Fibroblast of lung (primary cell): ENCODE measurements around the gene TPGS2. TPM values are rescaled to one million over a fixed set of nuclear protein-coding genes. Genes with fewer than 3 reads are reported as not detected.
"Not testable (repeated sequence)": the region's sequence is repeated elsewhere in the genome, so short reads cannot be mapped to it uniquely, and the experiment has no call there.

ENCODE experiments used
- DNase-seq, 2 donors: peaks; one replicate each; pipeline versions ENCODE4 v3.0.0 to v3.0.0-alpha.2; 2010; ENCODE audit warnings: low read depth in 2 of 2
- H2AFZ ChIP-seq: 2 replicates; pipeline ENCODE4 v1.5.1; 2012; ENCODE audit warnings: low read length, control low read depth, inconsistent platforms
- H3K27ac ChIP-seq: 2 replicates; pipeline ENCODE4 v1.5.1; 2011; ENCODE audit warnings: low read length, control low read depth; ENCODE audit not compliant: insufficient read depth
- H3K27me3 ChIP-seq: 2 replicates; pipeline ENCODE4 v1.5.1; 2011; ENCODE audit warnings: mild to moderate bottlenecking, low read length; ENCODE audit not compliant: control insufficient read depth, insufficient read depth
- H3K36me3 ChIP-seq: 2 replicates; pipeline ENCODE4 v1.5.1; 2011; ENCODE audit warnings: low read length; ENCODE audit not compliant: control insufficient read depth, insufficient read depth
- H3K4me1 ChIP-seq: 2 replicates; pipeline ENCODE4 v1.5.1; 2011; ENCODE audit warnings: low read length; ENCODE audit not compliant: control insufficient read depth, insufficient read depth; ENCODE audit errors: extremely low read depth
- H3K4me2 ChIP-seq: 2 replicates; pipeline ENCODE4 v1.5.1; 2011; ENCODE audit warnings: low read length, control low read depth; ENCODE audit not compliant: insufficient read depth; ENCODE audit errors: extremely low read depth
- H3K4me3 ChIP-seq, 4 experiments: fragments of 200-600 bp in 1 of 4; sonication (generic) in 1 of 4; replicated peaks in 1 of 4; 2 replicates each; pipeline ENCODE4 v1.5.1; 2011 to 2016; ENCODE audit warnings: low read length in 4 of 4, low read depth in 3 of 4, mild to moderate bottlenecking in 3 of 4, control low read depth in 2 of 4, inconsistent platforms in 1 of 4, mixed read lengths in 1 of 4; ENCODE audit not compliant: insufficient read depth in 1 of 4; ENCODE audit errors: control extremely low read depth in 1 of 4
- H3K79me2 ChIP-seq: 2 replicates; pipeline ENCODE4 v1.5.1; 2012; ENCODE audit warnings: mild to moderate bottlenecking, low read length, inconsistent platforms; ENCODE audit not compliant: control insufficient read depth, insufficient read depth
- H3K9ac ChIP-seq: 2 replicates; pipeline ENCODE4 v1.5.1; 2011; ENCODE audit warnings: mild to moderate bottlenecking, low read length, control low read depth; ENCODE audit not compliant: insufficient read depth
- H3K9me3 ChIP-seq: 2 replicates; pipeline ENCODE4 v1.5.1; 2012; ENCODE audit warnings: low read depth, low read length; ENCODE audit not compliant: control insufficient read depth, insufficient read depth
- H4K20me1 ChIP-seq: 2 replicates; pipeline ENCODE4 v1.5.1; 2011; ENCODE audit warnings: low read length; ENCODE audit not compliant: control insufficient read depth, insufficient read depth; ENCODE audit errors: extremely low read depth
- CTCF ChIP-seq, 2 donors: IDR thresholded peaks in 1 of 2; conservative IDR thresholded peaks in 1 of 2; 1 replicate in 1 of 2; 2 replicates in 1 of 2; pipeline ENCODE4 v1.5.1; 2011 to 2012; ENCODE audit warnings: low read length in 2 of 2, control low read depth in 1 of 2, inconsistent platforms in 1 of 2, low read depth in 1 of 2, mild to moderate bottlenecking in 1 of 2
- EZH2 ChIP-seq: IDR thresholded peaks from 2 replicates; pipeline ENCODE4 v1.5.1; 2012; ENCODE audit warnings: low read length, control low read depth, mild to moderate bottlenecking; ENCODE audit errors: missing control alignments
- polyA plus RNA-seq, 2 donors: library from polyadenylated mRNA; depleted of rRNA in 1 of 2; stranded (reverse) in 1 of 2; unstranded in 1 of 2; fragments of >200 nt; gene quantifications; 2 replicates each; pipeline ENCODE4 v1.2.1, GENCODE V29; 2011 to 2012; ENCODE audit warnings: missing spikeins in 1 of 2
- total RNA-seq: library from RNA; depleted of rRNA; stranded (reverse); fragments of >200 nt; gene quantifications from 2 replicates; pipeline ENCODE4 v1.2.1, GENCODE V29; 2014

The TPGS2 gene
- total and polyA plus RNA-seq, 2 donors (not counting 1 experiment from before 2014, with no cell fraction given), result 98.8 to 437 TPM

GRCh38 chr18:36769611-36770314, 59.0 kb downstream of the TPGS2 start:
- DNase-seq, result no peak
- TF ChIP-seq CTCF (conservative IDR thresholded peaks at IDR 0.05 in 1 of 2, IDR thresholded peaks at IDR 0.05 in 1 of 2; ENCODE audit: low read depth in 1 of 2, low read length in 2 of 2) (peak in 1 of 2 donors; percentile 4), EZH2 (no peak)
- H3K79me2 ChIP-seq, result no peaks in the 10 kb centered on the region

GRCh38 chr18:36769172-36769571, 59.6 kb downstream of the TPGS2 start:
- H3K27me3 ChIP-seq, result no peaks in the 10 kb centered on the region
- no peak overlapping the region for H2AFZ ChIP-seq
- no peak for TF ChIP-seq CTCF (conservative IDR thresholded peaks at IDR 0.05 in 1 of 2, IDR thresholded peaks at IDR 0.05 in 1 of 2; ENCODE audit: low read depth in 1 of 2, low read length in 2 of 2)
- TF ChIP-seq EZH2, result no peak
- H3K4me1 ChIP-seq, result no peaks in the 10 kb centered on the region
- no peak overlapping the region for H3K27ac ChIP-seq
- H4K20me1 ChIP-seq, result no peaks in the 10 kb centered on the region
- H3K9ac ChIP-seq, result no peak overlapping the region
- H3K4me3 ChIP-seq, result no peak overlapping the region
- H3K4me2 ChIP-seq, result no peak overlapping the region
- H3K36me3 ChIP-seq, result no peaks in the 10 kb centered on the region
- no peaks in the 10 kb centered on the region for H3K9me3 ChIP-seq
- DNase-seq, result peak in 1 of 2 donors; percentile 59
- no peaks in the 10 kb centered on the region for H3K79me2 ChIP-seq

More at GRCh38 chr18:36769611-36770314, 59.0 kb downstream of the TPGS2 start:
- H3K9me3 ChIP-seq, result no peaks in the 10 kb centered on the region
- no peak overlapping the region for H3K4me3 ChIP-seq
- no peak overlapping the region for H3K4me2 ChIP-seq
- no peak overlapping the region for H3K9ac ChIP-seq
- H3K27me3 ChIP-seq, result no peaks in the 10 kb centered on the region
- H4K20me1 ChIP-seq, result no peaks in the 10 kb centered on the region
- H3K36me3 ChIP-seq, result no peaks in the 10 kb centered on the region
- no peak overlapping the region for H2AFZ ChIP-seq
- H3K27ac ChIP-seq, result no peak overlapping the region
- H3K4me1 ChIP-seq, result no peaks in the 10 kb centered on the region

- peak in 1 of 2 donors; percentile 15 for DNase-seq
- Histone ChIP-seq H3K4me3 (no peak overlapping the region), H3K4me1 (no peaks in the 10 kb centered on the region), H4K20me1 (no peaks in the 10 kb centered on the region), H3K4me2 (no peak overlapping the region), H3K36me3 (no peaks in the 10 kb centered on the region), H3K9ac (no peak overlapping the region), H3K27me3 (no peaks in the 10 kb centered on the region), H3K79me2 (no peaks in the 10 kb centered on the region), H3K9me3 (no peaks in the 10 kb centered on the region), H2AFZ (no peak overlapping the region), H3K27ac (no peak overlapping the region)
- TF ChIP-seq EZH2 (no peak), CTCF (conservative IDR thresholded peaks at IDR 0.05 in 1 of 2, IDR thresholded peaks at IDR 0.05 in 1 of 2; ENCODE audit: low read depth in 1 of 2, low read length in 2 of 2) (no peak)
Observed at GRCh38 chr18:36766836-36767235, 62.0 kb downstream of the TPGS2 start.

- H3K9me3 ChIP-seq, H3K27me3 ChIP-seq, H3K4me3 ChIP-seq, H3K4me1 ChIP-seq, H2AFZ ChIP-seq, DNase-seq, H3K9ac ChIP-seq, H3K36me3 ChIP-seq, H3K27ac ChIP-seq, H3K4me2 ChIP-seq, H3K79me2 ChIP-seq, H4K20me1 ChIP-seq: not testable (repeated sequence)
Observed at GRCh38 chr18:36762965-36763364, 65.8 kb downstream of the TPGS2 start.
